ENCODE data around the gene TTLL8. TPM values are rescaled to one million over a fixed set of nuclear protein-coding genes. Genes with fewer than 3 reads are reported as not detected.
A peak's percentile ranks its signal among the peaks of the same experiment; 100 is the strongest.

Gene TTLL8
- total RNA-seq, 1 donor from 2014 or later: not detected

- Histone ChIP-seq H3K4me1 (peaks cover 10% of the 10 kb centered on the region), H3K36me3 (no peaks in the 10 kb centered on the region), H3K9me3 (replicated peaks) (no peaks in the 10 kb centered on the region), H3K27me3 (ENCODE audit: low read depth) (peaks cover 86% of the 10 kb centered on the region), H3K4me3 (no peak overlapping the region), H3K27ac (replicated peaks) (no peak overlapping the region)
- DNase-seq: no peak
- intact Hi-C loops (cut with micrococcal nuclease): no loop called here
- no peak for TF ChIP-seq CTCF (IDR thresholded peaks at IDR 0.05; ENCODE audit: borderline replicate concordance)
These were observed 42.4 kb downstream of the TTLL8 start for GRCh38 chr22:50015451-50016307.

GRCh38 chr22:50014655-50015401, 43.3 kb downstream of the TTLL8 start:
- Histone ChIP-seq H3K27ac (replicated peaks) (no peak overlapping the region), H3K9me3 (replicated peaks) (no peaks in the 10 kb centered on the region), H3K4me3 (no peak overlapping the region), H3K36me3 (no peaks in the 10 kb centered on the region), H3K4me1 (peaks cover 10% of the 10 kb centered on the region), H3K27me3 (ENCODE audit: low read depth) (peaks cover 94% of the 10 kb centered on the region)
- intact Hi-C loops (cut with micrococcal nuclease): no loop called here
- TF ChIP-seq CTCF (IDR thresholded peaks at IDR 0.05; ENCODE audit: borderline replicate concordance): no peak
- peak; percentile 8 for DNase-seq

GRCh38 chr22:50014053-50014501, 44.0 kb downstream of the TTLL8 start:
- H3K9me3 ChIP-seq (replicated peaks): no peaks in the 10 kb centered on the region
- intact Hi-C loops (cut with micrococcal nuclease): no loop called here
- no peak for TF ChIP-seq CTCF (IDR thresholded peaks at IDR 0.05; ENCODE audit: borderline replicate concordance)
- H3K4me3 ChIP-seq: no peak overlapping the region
- DNase-seq: peak; percentile 9
- no peak overlapping the region for H3K27ac ChIP-seq (replicated peaks)
- peaks cover 97% of the 10 kb centered on the region for H3K27me3 ChIP-seq (ENCODE audit: low read depth)
- H3K36me3 ChIP-seq: no peaks in the 10 kb centered on the region
- H3K4me1 ChIP-seq: peaks cover 10% of the 10 kb centered on the region

GRCh38 chr22:50012211-50013181, 45.6 kb downstream of the TTLL8 start, which contains the start of gene IL17REL:
IL17REL (minus strand) TSS chr22:50012765; CDS start chr22:50012646, 119 bp downstream.
- no peak within 1 kb of the TSS for H3K4me3 ChIP-seq
- no peaks in the 10 kb centered on the region for H3K9me3 ChIP-seq (replicated peaks)
- intact Hi-C loops (cut with micrococcal nuclease): no loop called here
- peak; percentile 31 for TF ChIP-seq CTCF (IDR thresholded peaks at IDR 0.05; ENCODE audit: borderline replicate concordance)
- DNase-seq: peak; percentile 14
- H3K27ac ChIP-seq (replicated peaks): no peak within 1 kb of the TSS
- peaks cover 93% of the 10 kb centered on the region for H3K27me3 ChIP-seq (ENCODE audit: low read depth)
- H3K36me3 ChIP-seq: no peaks in the 10 kb centered on the region
- peaks cover 10% of the 10 kb centered on the region for H3K4me1 ChIP-seq

Data from left ventricle myocardium inferior (tissue), 1 donor.